IPS-18a (cell line): ENCODE results near the gene CST7.
A peak's percentile ranks its signal among the peaks of the same experiment; 100 is the strongest.

Experiments used
- H3K27ac ChIP-seq: one replicate; pipeline ENCODE4 v1.5.1; 2013; ENCODE audit warnings: low read length
- H3K27me3 ChIP-seq: one replicate; pipeline ENCODE4 v1.6.1; 2013; ENCODE audit warnings: mild to moderate bottlenecking, low read length; ENCODE audit not compliant: control insufficient read depth, insufficient read depth
- H3K36me3 ChIP-seq: one replicate; pipeline ENCODE4 v1.6.1; 2013; ENCODE audit warnings: low read depth, low read length; ENCODE audit not compliant: control insufficient read depth
- H3K4me1 ChIP-seq: one replicate; pipeline ENCODE4 v1.6.1; 2013; ENCODE audit warnings: low read depth, low read length; ENCODE audit not compliant: control insufficient read depth
- H3K4me3 ChIP-seq: one replicate; pipeline ENCODE4 v1.5.1; 2013; ENCODE audit warnings: low read length
- H3K9ac ChIP-seq: one replicate; pipeline ENCODE4 v1.6.1; 2013; ENCODE audit warnings: mild to moderate bottlenecking, low read length, moderate library complexity
- H3K9me3 ChIP-seq: one replicate; pipeline ENCODE4 v1.6.1; 2013; ENCODE audit warnings: low read depth, low read length; ENCODE audit not compliant: control insufficient read depth

Gene CST7

DNA sequence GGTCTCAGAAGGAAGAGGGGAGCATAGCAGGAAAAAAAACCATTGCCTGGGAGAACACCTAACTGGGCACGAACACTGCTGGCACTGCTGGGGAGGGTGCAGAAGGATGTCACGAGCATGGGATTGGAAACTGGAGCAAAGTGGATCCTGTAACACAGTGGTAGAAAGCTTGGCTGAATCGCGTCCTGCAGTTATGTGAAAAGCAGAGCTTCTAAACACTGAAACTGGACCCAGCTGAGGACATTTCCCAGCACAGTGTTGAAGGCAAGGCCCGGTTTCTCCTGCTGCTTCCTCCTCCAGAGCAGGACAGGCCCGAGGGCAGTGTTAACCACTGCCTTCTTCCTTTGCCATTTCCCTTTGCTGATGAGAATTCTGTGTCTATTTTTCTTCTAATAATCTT is 36.7 kb downstream of the CST7 start:
- no peaks in the 10 kb centered on the region for H3K27me3 ChIP-seq
- H3K36me3 ChIP-seq, result peaks cover 5% of the 10 kb centered on the region
- H3K9ac ChIP-seq, result no peak overlapping the region
- no peak overlapping the region for H3K27ac ChIP-seq
- no peaks in the 10 kb centered on the region for H3K9me3 ChIP-seq
- H3K4me1 ChIP-seq, result no peaks in the 10 kb centered on the region
- no peak overlapping the region for H3K4me3 ChIP-seq

DNA sequence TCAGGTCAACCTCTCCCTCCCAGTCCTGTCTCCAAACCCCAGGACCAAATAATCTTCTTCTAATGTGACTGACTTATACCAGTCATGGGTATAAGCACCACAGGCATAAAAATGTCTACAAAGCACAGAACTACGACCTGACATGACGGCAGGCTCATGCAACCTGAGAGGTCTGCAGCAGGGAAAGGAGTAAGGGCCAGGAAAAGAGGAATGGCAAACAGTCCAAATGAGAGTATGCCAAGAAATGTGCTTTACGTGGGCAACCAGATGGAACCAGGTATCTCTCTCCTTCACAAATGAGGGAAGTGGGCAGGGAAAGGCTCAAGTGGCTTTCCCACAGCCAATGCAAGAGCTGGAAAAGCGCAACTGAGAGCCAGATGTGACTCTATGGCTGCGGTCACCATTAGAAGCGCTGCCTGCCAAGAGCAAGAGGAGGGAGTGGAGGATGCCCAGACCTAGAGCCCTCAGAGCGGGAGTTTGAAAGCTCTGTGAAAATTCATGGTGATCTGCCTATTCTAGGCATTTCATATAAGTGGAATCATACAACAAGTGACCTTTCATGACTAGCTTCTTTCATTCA is 37.5 kb downstream of the CST7 start:
- H3K27ac ChIP-seq, result no peak overlapping the region
- no peak overlapping the region for H3K4me3 ChIP-seq
- H3K27me3 ChIP-seq, result no peaks in the 10 kb centered on the region
- H3K4me1 ChIP-seq, result peaks cover 3% of the 10 kb centered on the region
- no peak overlapping the region for H3K9ac ChIP-seq
- no peaks in the 10 kb centered on the region for H3K9me3 ChIP-seq
- H3K36me3 ChIP-seq, result peaks cover 4% of the 10 kb centered on the region

DNA sequence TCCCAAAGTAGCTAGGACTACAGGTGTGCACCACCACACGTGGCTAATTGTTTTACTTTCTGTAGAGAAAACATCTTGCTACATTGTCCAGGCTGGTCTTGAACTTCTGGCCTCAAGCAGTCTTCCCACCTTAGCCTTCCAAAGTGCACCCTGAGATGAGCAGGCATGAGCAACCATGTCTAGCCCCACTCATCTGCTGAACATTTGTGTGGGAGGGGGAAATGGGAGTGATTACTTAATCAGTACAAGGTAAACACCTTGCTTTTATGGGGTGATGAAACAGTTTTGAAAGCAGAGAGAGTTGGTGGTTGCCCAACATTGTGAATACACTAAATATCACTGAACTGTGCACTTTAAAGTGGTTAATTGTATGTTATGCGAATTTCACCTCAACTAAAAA is 38.2 kb downstream of the CST7 start:
- Histone ChIP-seq H3K27ac (no peak overlapping the region), H3K4me1 (peaks cover 6% of the 10 kb centered on the region)

DNA sequence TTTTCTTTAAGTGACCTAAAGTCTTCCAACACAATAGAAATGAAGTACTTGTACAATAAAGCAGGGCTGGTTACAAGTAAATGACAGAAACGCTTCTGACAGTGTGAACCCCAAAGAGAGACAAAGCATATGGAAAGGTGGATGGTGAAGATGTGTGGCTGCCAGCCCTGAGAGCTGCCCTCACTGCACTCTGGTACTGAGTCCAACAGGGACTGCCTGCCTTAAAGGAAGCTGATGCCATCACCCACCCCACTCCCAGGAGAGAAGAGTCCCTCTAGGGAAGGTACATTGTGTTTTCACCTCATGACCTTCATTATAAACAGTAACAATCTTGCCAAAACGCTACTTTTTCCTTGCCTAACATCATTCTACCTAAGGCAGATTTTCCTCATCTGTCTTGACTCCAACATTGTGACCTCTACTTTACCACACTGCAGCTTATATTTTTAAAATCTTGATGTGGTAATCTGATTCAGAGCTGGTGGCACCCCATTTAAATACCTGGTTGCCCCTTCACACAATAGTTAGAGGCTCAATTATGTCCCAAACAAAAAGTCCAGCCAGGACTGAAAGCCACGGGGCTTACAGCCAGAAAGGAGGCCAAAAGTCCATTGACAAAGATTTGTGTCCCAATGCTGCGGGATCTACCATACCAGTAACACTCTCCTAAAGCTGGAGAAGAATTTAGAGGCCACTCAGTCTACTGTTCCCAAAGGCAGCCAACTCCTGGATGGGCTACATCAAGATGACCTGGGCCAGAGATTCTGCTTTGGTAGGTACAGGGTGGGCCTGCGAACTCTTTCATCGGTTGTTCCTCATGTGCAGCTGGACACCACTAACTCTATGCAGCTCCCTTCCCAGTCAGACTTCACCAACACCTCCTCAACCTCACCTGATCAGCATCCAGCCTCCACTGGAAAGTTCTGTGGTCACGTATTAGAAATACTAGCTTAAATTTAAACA is 39.1 kb downstream of the CST7 start:
- no peak overlapping the region for H3K4me3 ChIP-seq
- H3K27me3 ChIP-seq, result peaks cover 2% of the 10 kb centered on the region
- H3K9ac ChIP-seq, result no peak overlapping the region
- peaks cover 4% of the 10 kb centered on the region for H3K36me3 ChIP-seq
- no peak overlapping the region for H3K27ac ChIP-seq
- no peaks in the 10 kb centered on the region for H3K9me3 ChIP-seq
- H3K4me1 ChIP-seq, result peaks cover 6% of the 10 kb centered on the region

More for the DNA sequence above, 38.2 kb downstream of the CST7 start:
- Histone ChIP-seq H3K9me3 (no peaks in the 10 kb centered on the region), H3K9ac (no peak overlapping the region), H3K36me3 (peaks cover 4% of the 10 kb centered on the region), H3K27me3 (no peaks in the 10 kb centered on the region), H3K4me3 (no peak overlapping the region)

DNA sequence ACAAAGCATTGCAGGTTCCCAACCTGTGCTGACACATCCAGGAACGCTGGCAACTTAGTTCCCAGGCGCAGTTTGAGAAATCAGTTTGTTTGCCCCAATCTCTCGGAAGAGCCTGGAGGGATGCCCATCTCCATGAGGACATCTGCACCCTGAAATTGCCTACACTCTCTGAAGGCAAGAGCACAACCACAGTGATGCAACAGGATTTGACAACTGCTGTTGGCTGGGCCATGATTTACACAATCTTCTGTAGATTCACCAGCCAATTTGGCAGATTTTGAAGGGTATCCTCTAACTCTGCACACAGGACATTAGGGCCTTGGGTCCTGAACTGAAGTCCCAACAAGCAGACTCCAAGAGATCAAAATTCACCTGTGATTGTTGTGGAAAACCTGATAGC is 40.1 kb downstream of the CST7 start:
- Histone ChIP-seq H3K4me1 (peaks cover 6% of the 10 kb centered on the region), H3K9me3 (no peaks in the 10 kb centered on the region), H3K27ac (no peak overlapping the region), H3K9ac (no peak overlapping the region), H3K36me3 (no peaks in the 10 kb centered on the region), H3K4me3 (no peak overlapping the region), H3K27me3 (peaks cover 10% of the 10 kb centered on the region)

DNA sequence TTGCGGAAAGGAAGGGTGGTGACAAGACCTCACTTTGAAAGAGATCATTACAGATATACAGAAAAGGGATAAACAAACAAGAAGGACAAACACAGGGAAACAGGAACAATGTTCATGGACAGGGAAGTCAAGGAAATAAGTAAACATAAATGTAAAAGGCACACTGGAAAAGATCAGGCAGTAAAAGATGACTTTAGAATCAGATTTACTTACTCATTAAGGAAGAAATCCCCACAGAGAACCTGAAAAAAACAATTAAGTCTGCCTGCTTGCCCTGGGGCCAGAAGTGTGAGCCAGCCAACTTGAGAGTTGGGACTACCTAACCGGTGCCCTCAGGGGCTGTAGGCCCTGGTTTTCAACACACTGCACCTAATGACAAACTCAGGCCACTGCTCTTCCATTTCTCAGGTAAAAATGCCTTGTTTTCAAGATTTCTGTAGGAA is 41.8 kb downstream of the CST7 start:
- no peaks in the 10 kb centered on the region for H3K9me3 ChIP-seq
- H3K27me3 ChIP-seq, result peaks cover 10% of the 10 kb centered on the region
- H3K4me3 ChIP-seq, result no peak overlapping the region
- no peaks in the 10 kb centered on the region for H3K36me3 ChIP-seq
- H3K9ac ChIP-seq, result no peak overlapping the region
- H3K4me1 ChIP-seq, result peaks cover 6% of the 10 kb centered on the region
- H3K27ac ChIP-seq, result no peak overlapping the region

DNA sequence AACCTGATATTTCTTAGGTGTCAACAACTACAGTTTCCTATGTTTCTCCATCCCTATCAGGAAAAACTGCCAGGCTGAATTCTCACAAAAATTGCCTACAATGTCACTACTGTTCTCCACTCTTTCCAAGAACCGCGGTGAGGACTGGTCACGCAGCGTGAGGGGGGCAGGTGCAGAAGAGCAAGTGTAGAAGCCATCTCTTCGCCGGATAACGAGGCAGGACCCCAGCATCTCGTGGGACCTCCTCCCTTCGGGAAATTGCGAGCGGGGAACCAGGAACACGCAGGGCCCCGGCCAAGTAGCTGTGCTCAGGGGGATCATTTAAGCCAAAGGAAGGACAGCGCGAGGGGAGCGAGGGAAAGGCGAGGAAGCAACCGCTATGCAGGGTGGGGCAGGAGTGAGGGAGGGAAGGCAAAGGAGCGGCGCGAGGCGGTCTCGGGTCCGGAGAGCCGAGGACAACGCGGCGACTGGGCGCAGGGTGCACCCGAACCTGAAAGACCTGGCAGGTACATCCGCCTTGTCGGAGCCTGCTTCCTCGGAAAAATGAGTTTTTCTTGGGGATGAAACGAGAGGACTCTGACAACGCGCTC is 42.9 kb downstream of the CST7 start:
- Histone ChIP-seq H3K9me3 (no peaks in the 10 kb centered on the region), H3K4me1 (peaks cover 6% of the 10 kb centered on the region), H3K4me3 (peak overlapping the region; percentile 91), H3K9ac (peak overlapping the region; percentile 64), H3K27me3 (peaks cover 10% of the 10 kb centered on the region), H3K27ac (no peak overlapping the region), H3K36me3 (no peaks in the 10 kb centered on the region)

DNA sequence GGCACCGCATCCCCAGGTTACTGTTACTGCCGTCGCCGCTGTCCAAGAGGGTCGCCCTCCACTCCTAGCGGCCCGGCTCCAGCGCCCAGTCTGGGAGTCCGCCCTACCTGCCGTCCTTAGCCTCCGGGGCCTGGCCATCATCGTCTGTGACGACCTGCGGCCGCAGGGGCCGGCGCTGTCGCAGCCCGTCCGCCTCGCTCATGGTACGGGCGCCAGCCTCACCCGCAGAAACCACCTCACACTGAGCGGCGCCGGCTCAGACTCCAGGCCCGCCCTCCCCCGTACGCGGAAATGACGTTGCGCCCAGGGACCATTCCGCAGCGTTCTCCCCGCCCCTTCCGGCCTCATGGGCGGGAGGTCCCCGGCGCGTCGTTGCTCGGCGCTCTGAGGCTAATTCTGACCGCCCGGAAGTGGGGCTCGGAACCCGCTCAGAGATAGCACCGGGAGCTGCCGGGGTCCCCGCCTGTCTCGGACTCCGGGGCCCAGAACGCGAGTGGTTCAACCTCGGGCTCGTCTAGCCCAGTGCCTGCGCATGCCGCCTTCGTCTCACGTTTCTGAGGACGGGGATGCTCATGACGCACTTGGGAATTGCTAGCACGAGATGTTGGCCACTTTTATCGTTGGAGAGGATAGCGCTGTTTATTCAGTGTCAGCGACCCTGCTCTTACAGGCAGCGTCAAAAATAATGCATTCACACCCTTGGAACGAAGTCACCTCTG is 43.6 kb downstream of the CST7 start, which contains the start of gene APMAP:
Gene APMAP, minus strand, starts transcription at position 265 of the 719 bp plus-strand sequence. Its CDS starts 63 bp downstream, at position 202.
- Histone ChIP-seq H3K9ac (peak within 1 kb of the TSS; percentile 64), H3K27me3 (peaks cover 10% of the 10 kb centered on the region), H3K9me3 (no peaks in the 10 kb centered on the region), H3K36me3 (no peaks in the 10 kb centered on the region), H3K4me1 (peaks cover 6% of the 10 kb centered on the region), H3K27ac (no peak within 1 kb of the TSS), H3K4me3 (peak within 1 kb of the TSS; percentile 91)

DNA sequence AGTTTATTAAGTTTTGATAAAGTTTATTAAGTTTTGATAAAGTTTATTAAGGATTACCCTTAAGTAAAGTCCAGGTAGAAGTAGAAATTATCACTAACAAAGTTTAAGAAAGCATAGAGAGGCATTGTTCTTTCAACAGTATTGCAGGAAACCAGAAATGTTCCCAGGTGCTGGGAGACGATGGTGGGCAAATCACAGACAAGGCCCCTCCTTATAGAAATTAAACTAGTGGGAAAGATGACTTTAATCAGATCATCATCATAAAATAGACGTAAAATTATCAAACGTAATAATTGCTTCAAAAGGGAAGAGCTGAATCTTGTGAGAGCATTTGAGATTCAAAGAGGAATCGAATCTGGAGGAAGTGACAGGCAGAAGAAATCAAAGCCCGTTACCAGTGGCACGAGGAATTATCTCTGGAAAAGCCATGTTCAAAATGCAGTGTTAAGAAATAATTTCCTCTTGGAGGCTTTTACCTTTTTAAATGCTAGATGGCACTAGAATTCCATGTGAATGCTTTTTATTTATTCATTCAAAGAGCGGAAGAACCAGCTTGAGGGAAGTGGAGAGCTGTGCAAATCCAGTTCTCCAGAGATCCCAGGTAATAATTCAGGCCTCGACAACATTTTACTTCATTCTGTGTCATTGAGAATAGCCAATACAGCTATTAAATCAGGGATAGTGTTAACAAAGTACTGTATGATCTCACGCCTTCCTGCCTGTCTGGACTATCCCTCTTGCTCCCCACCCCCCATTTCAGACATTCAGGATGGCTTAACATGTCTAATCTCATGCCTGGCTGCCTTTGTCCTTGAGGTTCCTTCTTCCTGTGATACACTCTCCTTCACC is 44.5 kb downstream of the CST7 start:
- Histone ChIP-seq H3K27me3 (peaks cover 10% of the 10 kb centered on the region), H3K36me3 (no peaks in the 10 kb centered on the region), H3K4me3 (peak overlapping the region; percentile 91), H3K4me1 (peaks cover 6% of the 10 kb centered on the region), H3K9me3 (no peaks in the 10 kb centered on the region), H3K27ac (no peak overlapping the region), H3K9ac (peak overlapping the region; percentile 46)

DNA sequence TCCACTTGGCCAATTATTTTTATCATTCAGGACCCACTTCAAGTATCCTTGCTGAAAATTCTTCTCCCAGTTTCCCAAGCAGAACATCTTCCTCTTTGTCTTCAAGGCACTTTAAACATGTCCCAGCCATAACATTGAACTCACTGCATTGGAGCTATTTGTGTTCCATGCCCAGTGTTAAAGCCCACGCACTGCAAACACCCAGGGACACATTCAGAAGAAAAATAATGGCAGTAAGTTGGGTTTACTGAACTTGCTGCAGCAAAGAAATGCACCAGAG is 45.1 kb downstream of the CST7 start:
- Histone ChIP-seq H3K9ac (no peak overlapping the region), H3K27ac (no peak overlapping the region), H3K4me1 (peaks cover 6% of the 10 kb centered on the region)

More for the DNA sequence above, 45.1 kb downstream of the CST7 start:
- no peaks in the 10 kb centered on the region for H3K36me3 ChIP-seq
- no peaks in the 10 kb centered on the region for H3K9me3 ChIP-seq
- H3K4me3 ChIP-seq, result no peak overlapping the region
- H3K27me3 ChIP-seq, result peaks cover 10% of the 10 kb centered on the region
